Vagina (tissue), 2 donors: ENCODE data around the gene RNF133. TPM values are rescaled to one million over a fixed set of nuclear protein-coding genes. Genes with fewer than 3 reads are reported as not detected.

Source experiments
- DNase-seq, 2 donors: peaks; one replicate each; pipeline ENCODE4 v3.0.0-alpha.2; 2017; ENCODE audit errors: extremely low spot score in 2 of 2
- H3K27ac ChIP-seq: fragments of 200-600 bp; sonication (generic); one replicate; pipeline ENCODE4 v1.5.1; 2019
- H3K27me3 ChIP-seq: fragments of 200-600 bp; sonication (generic); one replicate; pipeline ENCODE4 v1.5.1; 2019
- H3K36me3 ChIP-seq, 2 donors: fragments of 200-600 bp; sonication (generic); one replicate each; pipeline ENCODE4 v1.5.1; 2017 to 2019
- H3K4me1 ChIP-seq: fragments of 200-600 bp; sonication (generic); one replicate; pipeline ENCODE4 v1.5.1; 2019
- H3K4me3 ChIP-seq, 2 donors: fragments of 200-600 bp; sonication (generic); 1 replicate in 1 of 2; 2 replicates in 1 of 2; pipeline ENCODE4 v1.5.1; 2016 to 2019
- H3K9me3 ChIP-seq: fragments of 200-600 bp; sonication (generic); one replicate; pipeline ENCODE4 v1.5.1; 2019
- CTCF ChIP-seq, 3 experiments: fragments of 450-650 bp in 2 of 3; fragments of 200-600 bp in 1 of 3; sonication (generic) in 1 of 3; IDR thresholded peaks; one replicate each; pipeline ENCODE4 v1.5.1; 2017 to 2019; ENCODE audit warnings: antibody characterized with exemption in 3 of 3, mild to moderate bottlenecking in 2 of 3, moderate library complexity in 2 of 3
- POLR2A ChIP-seq, 2 donors: fragments of 450-650 bp; IDR thresholded peaks; one replicate each; pipeline ENCODE4 v1.6.1; 2017; ENCODE audit warnings: antibody characterized with exemption in 2 of 2, mild to moderate bottlenecking in 2 of 2, moderate library complexity in 2 of 2
- POLR2AphosphoS5 ChIP-seq, 2 donors: sonication (generic); formaldehyde crosslinking; IDR thresholded peaks; one replicate each; pipeline ENCODE4 v1.9.0; 2017; ENCODE audit warnings: antibody characterized with exemption in 2 of 2, mild to moderate bottlenecking in 2 of 2, low read depth in 1 of 2; ENCODE audit not compliant: insufficient read depth in 1 of 2
- intact Hi-C: fragments of 100-400 bp; cut with DNase I; formaldehyde crosslinking; loops from one replicate; pipeline ENCODE4 v1.15.1; 2023
- total RNA-seq: library from RNA; depleted of rRNA; stranded (reverse); fragments of >200 nt; gene quantifications from one replicate; pipeline ENCODE4 v1.2.3, GENCODE V29; 2016

RNF133 gene
- total RNA-seq, 1 donor from 2014 or later, result 0.98 TPM

- TF ChIP-seq POLR2AphosphoS5 (IDR thresholded peaks at IDR 0.05; ENCODE audit: insufficient read depth in 1 of 2, low read depth in 1 of 2), result no peak
- no peak for TF ChIP-seq CTCF (IDR thresholded peaks at IDR 0.05)
- no peak for TF ChIP-seq POLR2A (IDR thresholded peaks at IDR 0.05)
- Histone ChIP-seq H3K27me3 (no peaks in the 10 kb centered on the region), H3K9me3 (no peaks in the 10 kb centered on the region), H3K4me3 (no peak overlapping the region), H3K4me1 (no peaks in the 10 kb centered on the region), H3K36me3 (no peaks in the 10 kb centered on the region), H3K27ac (no peak overlapping the region)
- intact Hi-C loops, result no loop called here
- DNase-seq, result no peak
Observed at GRCh38 chr7:122691569-122692235, 7.2 kb downstream of the RNF133 start.

- Histone ChIP-seq H3K4me1 (no peaks in the 10 kb centered on the region), H3K4me3 (no peak overlapping the region), H3K27me3 (no peaks in the 10 kb centered on the region), H3K36me3 (no peaks in the 10 kb centered on the region), H3K9me3 (no peaks in the 10 kb centered on the region), H3K27ac (no peak overlapping the region)
- intact Hi-C loops, result no loop called here
- TF ChIP-seq CTCF (IDR thresholded peaks at IDR 0.05) (no peak), POLR2A (IDR thresholded peaks at IDR 0.05) (no peak), POLR2AphosphoS5 (IDR thresholded peaks at IDR 0.05; ENCODE audit: insufficient read depth in 1 of 2, low read depth in 1 of 2) (no peak)
- no peak for DNase-seq
Observed at GRCh38 chr7:122689346-122690109, 9.4 kb downstream of the RNF133 start.

GRCh38 chr7:122688400-122688998 lies 10.4 kb downstream of the RNF133 start:
- H3K27ac ChIP-seq, result no peak overlapping the region
- no peaks in the 10 kb centered on the region for H3K36me3 ChIP-seq
- H3K4me3 ChIP-seq, result no peak overlapping the region
- no peaks in the 10 kb centered on the region for H3K27me3 ChIP-seq
- no peaks in the 10 kb centered on the region for H3K4me1 ChIP-seq
- no peak for DNase-seq
- no peaks in the 10 kb centered on the region for H3K9me3 ChIP-seq
- intact Hi-C loops, result no loop called here
- TF ChIP-seq POLR2A (IDR thresholded peaks at IDR 0.05) (no peak), POLR2AphosphoS5 (IDR thresholded peaks at IDR 0.05; ENCODE audit: insufficient read depth in 1 of 2, low read depth in 1 of 2) (no peak), CTCF (IDR thresholded peaks at IDR 0.05) (no peak)

GRCh38 chr7:122686360-122686878 lies 12.5 kb downstream of the RNF133 start:
- intact Hi-C loops, result no loop called here
- H3K4me1 ChIP-seq, result no peaks in the 10 kb centered on the region
- H3K27me3 ChIP-seq, result no peaks in the 10 kb centered on the region
- H3K9me3 ChIP-seq, result no peaks in the 10 kb centered on the region
- TF ChIP-seq POLR2AphosphoS5 (IDR thresholded peaks at IDR 0.05; ENCODE audit: insufficient read depth in 1 of 2, low read depth in 1 of 2) (no peak), CTCF (IDR thresholded peaks at IDR 0.05) (no peak), POLR2A (IDR thresholded peaks at IDR 0.05) (no peak)
- no peak for DNase-seq
- H3K27ac ChIP-seq, result no peak overlapping the region
- H3K36me3 ChIP-seq, result no peaks in the 10 kb centered on the region
- H3K4me3 ChIP-seq, result no peak overlapping the region
